Measurements from ENCODE around the gene USP22.

GRCh38 chr17:21059761-21060160 lies 16.9 kb upstream of the USP22 start:
- no peak for TF ChIP-seq RCOR1 (IDR thresholded peaks at IDR 0.05; ENCODE audit: insufficient replicate concordance, low read length)
- no peak for TF ChIP-seq CTCF (conservative IDR thresholded peaks at IDR 0.05; ENCODE audit: low read depth, low read length)
- no peak for TF ChIP-seq CEBPB (IDR thresholded peaks at IDR 0.05; ENCODE audit: low read depth, low read length)
- no peak for TF ChIP-seq CHD1 (IDR thresholded peaks at IDR 0.05; ENCODE audit: low read depth, low read length)
- TF ChIP-seq MAFK (IDR thresholded peaks at IDR 0.05; ENCODE audit: low read depth, low read length), result no peak
- TF ChIP-seq POLR2A (IDR thresholded peaks at IDR 0.05; ENCODE audit: low read depth, low read length), result no peak
- TF ChIP-seq SMC3 (IDR thresholded peaks at IDR 0.05; ENCODE audit: low read depth, low read length), result no peak
- TF ChIP-seq RAD21 (IDR thresholded peaks at IDR 0.05; ENCODE audit: low read length), result no peak
- TF ChIP-seq, protein P1, sequence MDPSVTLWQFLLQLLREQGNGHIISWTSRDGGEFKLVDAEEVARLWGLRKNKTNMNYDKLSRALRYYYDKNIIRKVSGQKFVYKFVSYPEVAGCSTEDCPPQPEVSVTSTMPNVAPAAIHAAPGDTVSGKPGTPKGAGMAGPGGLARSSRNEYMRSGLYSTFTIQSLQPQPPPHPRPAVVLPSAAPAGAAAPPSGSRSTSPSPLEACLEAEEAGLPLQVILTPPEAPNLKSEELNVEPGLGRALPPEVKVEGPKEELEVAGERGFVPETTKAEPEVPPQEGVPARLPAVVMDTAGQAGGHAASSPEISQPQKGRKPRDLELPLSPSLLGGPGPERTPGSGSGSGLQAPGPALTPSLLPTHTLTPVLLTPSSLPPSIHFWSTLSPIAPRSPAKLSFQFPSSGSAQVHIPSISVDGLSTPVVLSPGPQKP (IDR thresholded peaks at IDR 0.05; ENCODE audit: borderline replicate concordance, low read depth, low read length), result no peak
- TF ChIP-seq, protein P2, sequence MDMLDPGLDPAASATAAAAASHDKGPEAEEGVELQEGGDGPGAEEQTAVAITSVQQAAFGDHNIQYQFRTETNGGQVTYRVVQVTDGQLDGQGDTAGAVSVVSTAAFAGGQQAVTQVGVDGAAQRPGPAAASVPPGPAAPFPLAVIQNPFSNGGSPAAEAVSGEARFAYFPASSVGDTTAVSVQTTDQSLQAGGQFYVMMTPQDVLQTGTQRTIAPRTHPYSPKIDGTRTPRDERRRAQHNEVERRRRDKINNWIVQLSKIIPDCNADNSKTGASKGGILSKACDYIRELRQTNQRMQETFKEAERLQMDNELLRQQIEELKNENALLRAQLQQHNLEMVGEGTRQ (IDR thresholded peaks at IDR 0.05; ENCODE audit: low read depth, low read length), result no peak
- TF ChIP-seq MAZ (IDR thresholded peaks at IDR 0.05; ENCODE audit: borderline replicate concordance, low read depth, low read length), result no peak
- TF ChIP-seq MXI1 (IDR thresholded peaks at IDR 0.05; ENCODE audit: borderline replicate concordance, low read depth, low read length), result no peak
- no peak for TF ChIP-seq RFX5 (IDR thresholded peaks at IDR 0.05; ENCODE audit: low read depth, low read length)
- no peak for TF ChIP-seq BHLHE40 (IDR thresholded peaks at IDR 0.05; ENCODE audit: low read depth, low read length)
